NCI-H1930 (cell line): ENCODE data around the gene LPP.

ENCODE experiments used
- DNase-seq, 2 experiments: peaks; one replicate each; lab custom pipeline; 2025; lab: John Stamatoyannopoulos, UW

The LPP gene

GRCh38 chr3:188330138-188330537, 176.2 kb downstream of the LPP start:
- no peak for DNase-seq

- no peak for DNase-seq
Observed at GRCh38 chr3:188331166-188331565, 177.2 kb downstream of the LPP start.

- DNase-seq, result no peak
Observed at GRCh38 chr3:188332085-188332484, 178.1 kb downstream of the LPP start.

GRCh38 chr3:188335656-188336055, 181.7 kb downstream of the LPP start:
- DNase-seq, result no peak

- no peak for DNase-seq
Observed at GRCh38 chr3:188336178-188336577, 182.2 kb downstream of the LPP start.

GRCh38 chr3:188337232-188337631, 183.3 kb downstream of the LPP start:
- no peak for DNase-seq

GRCh38 chr3:188338086-188338485, 184.1 kb downstream of the LPP start:
- no peak for DNase-seq

GRCh38 chr3:188339410-188340295, 185.7 kb downstream of the LPP start:
- DNase-seq, result no peak

GRCh38 chr3:188341501-188341900, 187.5 kb downstream of the LPP start:
- DNase-seq, result no peak

- DNase-seq, result no peak
Observed at GRCh38 chr3:188342991-188343732, 189.2 kb downstream of the LPP start.

- DNase-seq, result no peak
Observed at GRCh38 chr3:188343894-188344293, 189.9 kb downstream of the LPP start.

- DNase-seq, result no peak
Observed at GRCh38 chr3:188345223-188345622, 191.3 kb downstream of the LPP start.

GRCh38 chr3:188348435-188349244, 194.7 kb downstream of the LPP start:
- DNase-seq, result no peak

- DNase-seq, result no peak
Observed at GRCh38 chr3:188349351-188349901, 195.5 kb downstream of the LPP start.

- DNase-seq, result no peak
Observed at GRCh38 chr3:188349933-188350332, 196.0 kb downstream of the LPP start.

GRCh38 chr3:188350961-188351360, 197.0 kb downstream of the LPP start:
- DNase-seq, result no peak

- no peak for DNase-seq
Observed at GRCh38 chr3:188351648-188352047, 197.7 kb downstream of the LPP start.

GRCh38 chr3:188352196-188352927, 198.4 kb downstream of the LPP start:
- DNase-seq, result no peak

- no peak for DNase-seq
Observed at GRCh38 chr3:188353426-188353825, 199.5 kb downstream of the LPP start.

GRCh38 chr3:188358787-188359493, 205.0 kb downstream of the LPP start:
- no peak for DNase-seq
